Type B pancreatic cell (in vitro differentiated cells): ENCODE data around the gene HS2ST1. TPM values are rescaled to one million over a fixed set of nuclear protein-coding genes. Genes with fewer than 3 reads are reported as not detected.
A peak's percentile ranks its signal among the peaks of the same experiment; 100 is the strongest.

Experiments
- DNase-seq: peaks from one replicate; pipeline ENCODE4 v3.0.0; 2021; ENCODE audit warnings: mixed read lengths; ENCODE audit not compliant: unreplicated experiment; ENCODE audit errors: extremely low spot score
- H3K27ac Mint-ChIP-seq: 2 replicates; pipeline ENCODE4 v1.8.0; 2021; ENCODE audit warnings: mild to moderate bottlenecking, mixed read lengths
- H3K27me3 Mint-ChIP-seq: 2 replicates; pipeline ENCODE4 v1.8.0; 2021; ENCODE audit warnings: mixed read lengths
- H3K36me3 Mint-ChIP-seq: 2 replicates; pipeline ENCODE4 v1.8.0; 2021; ENCODE audit warnings: mixed read lengths
- H3K4me1 Mint-ChIP-seq: one replicate; pipeline ENCODE4 v1.8.0; 2021; ENCODE audit warnings: mixed read lengths; ENCODE audit not compliant: unreplicated experiment
- H3K4me3 Mint-ChIP-seq: 2 replicates; pipeline ENCODE4 v1.8.0; 2021; ENCODE audit warnings: mild to moderate bottlenecking, mixed read lengths
- H3K9me3 Mint-ChIP-seq: 2 replicates; pipeline ENCODE4 v1.8.0; 2021; ENCODE audit warnings: mixed read lengths
- total RNA-seq: library from RNA; stranded (reverse); gene quantifications from 2 replicates; pipeline ENCODE4 v1.2.1, GENCODE V29; 2021; ENCODE audit warnings: low replicate concordance
- TF ChIP-seq, protein P1 (sequence below): fragments of 200-600 bp; sonication (generic); conservative IDR thresholded peaks from 2 replicates; pipeline ENCODE4 v1.5.0; 2021; ENCODE audit warnings: antibody characterized with exemption, mild to moderate bottlenecking

HS2ST1 gene
- total RNA-seq, 1 donor from 2014 or later: 40.3 TPM

DNA sequence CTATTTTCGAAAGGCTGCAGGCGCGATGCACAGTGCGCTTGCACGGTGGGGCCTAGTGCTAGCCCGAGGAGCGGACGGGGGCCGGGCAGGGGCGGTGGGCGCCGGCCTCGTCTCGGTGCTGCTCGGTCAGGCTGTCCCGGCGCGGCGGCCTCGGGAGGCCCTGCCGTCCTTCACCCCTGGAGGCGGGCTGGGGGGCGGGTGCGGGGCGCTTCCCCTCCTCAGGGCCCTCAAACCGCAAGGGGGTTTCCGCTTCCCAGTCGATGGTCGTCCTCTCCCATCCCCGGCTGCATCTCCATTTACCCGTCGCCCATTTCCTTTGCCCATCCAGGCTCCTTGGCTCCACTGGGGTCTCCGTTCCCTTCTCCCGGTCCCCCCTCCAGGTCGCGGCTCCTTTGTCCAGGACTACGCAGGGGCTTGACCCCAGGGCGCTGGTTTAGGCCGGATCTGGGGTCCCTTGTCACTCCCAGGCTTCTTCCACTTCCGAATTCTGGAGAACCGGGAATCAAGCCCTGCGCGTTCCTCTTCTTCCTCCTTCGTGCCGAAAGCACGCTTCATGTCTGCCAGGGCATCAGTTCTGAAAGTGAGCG, 217.9 kb downstream of the HS2ST1 start:
- Mint-ChIP-seq H3K4me3 (peak overlapping the region; percentile 83), H3K4me1 (peaks cover 17% of the 10 kb centered on the region), H3K36me3 (no peaks in the 10 kb centered on the region), H3K27me3 (peaks cover 25% of the 10 kb centered on the region), H3K27ac (no peak overlapping the region), H3K9me3 (no peaks in the 10 kb centered on the region)
- TF ChIP-seq, protein P1, sequence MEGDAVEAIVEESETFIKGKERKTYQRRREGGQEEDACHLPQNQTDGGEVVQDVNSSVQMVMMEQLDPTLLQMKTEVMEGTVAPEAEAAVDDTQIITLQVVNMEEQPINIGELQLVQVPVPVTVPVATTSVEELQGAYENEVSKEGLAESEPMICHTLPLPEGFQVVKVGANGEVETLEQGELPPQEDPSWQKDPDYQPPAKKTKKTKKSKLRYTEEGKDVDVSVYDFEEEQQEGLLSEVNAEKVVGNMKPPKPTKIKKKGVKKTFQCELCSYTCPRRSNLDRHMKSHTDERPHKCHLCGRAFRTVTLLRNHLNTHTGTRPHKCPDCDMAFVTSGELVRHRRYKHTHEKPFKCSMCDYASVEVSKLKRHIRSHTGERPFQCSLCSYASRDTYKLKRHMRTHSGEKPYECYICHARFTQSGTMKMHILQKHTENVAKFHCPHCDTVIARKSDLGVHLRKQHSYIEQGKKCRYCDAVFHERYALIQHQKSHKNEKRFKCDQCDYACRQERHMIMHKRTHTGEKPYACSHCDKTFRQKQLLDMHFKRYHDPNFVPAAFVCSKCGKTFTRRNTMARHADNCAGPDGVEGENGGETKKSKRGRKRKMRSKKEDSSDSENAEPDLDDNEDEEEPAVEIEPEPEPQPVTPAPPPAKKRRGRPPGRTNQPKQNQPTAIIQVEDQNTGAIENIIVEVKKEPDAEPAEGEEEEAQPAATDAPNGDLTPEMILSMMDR: no peak
- no peak for DNase-seq

DNA sequence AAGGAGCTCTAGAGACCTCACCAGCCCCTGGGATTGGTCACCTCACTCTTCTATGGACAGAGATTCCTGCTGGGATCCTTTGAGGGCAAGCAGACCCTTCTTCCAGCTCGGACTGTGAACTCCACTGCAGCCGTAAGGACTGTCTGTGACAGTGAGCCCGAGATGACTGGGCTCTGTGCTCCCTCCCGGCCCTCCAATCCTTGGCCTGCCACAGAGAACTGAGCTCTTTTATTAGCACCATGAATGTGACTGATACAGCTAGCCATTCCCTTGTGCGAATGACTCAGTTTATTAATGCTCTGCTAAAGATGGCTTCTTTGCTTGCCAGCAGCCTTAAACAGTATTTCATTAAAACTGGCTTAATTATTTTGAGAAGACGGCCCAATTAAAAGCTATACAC, 219.6 kb downstream of the HS2ST1 start:
- DNase-seq: no peak
- TF ChIP-seq, protein P1: no peak
- Mint-ChIP-seq H3K36me3 (no peaks in the 10 kb centered on the region), H3K4me1 (peaks cover 17% of the 10 kb centered on the region), H3K9me3 (no peaks in the 10 kb centered on the region), H3K27ac (peak overlapping the region; percentile 22), H3K27me3 (peaks cover 30% of the 10 kb centered on the region), H3K4me3 (no peak overlapping the region)

DNA sequence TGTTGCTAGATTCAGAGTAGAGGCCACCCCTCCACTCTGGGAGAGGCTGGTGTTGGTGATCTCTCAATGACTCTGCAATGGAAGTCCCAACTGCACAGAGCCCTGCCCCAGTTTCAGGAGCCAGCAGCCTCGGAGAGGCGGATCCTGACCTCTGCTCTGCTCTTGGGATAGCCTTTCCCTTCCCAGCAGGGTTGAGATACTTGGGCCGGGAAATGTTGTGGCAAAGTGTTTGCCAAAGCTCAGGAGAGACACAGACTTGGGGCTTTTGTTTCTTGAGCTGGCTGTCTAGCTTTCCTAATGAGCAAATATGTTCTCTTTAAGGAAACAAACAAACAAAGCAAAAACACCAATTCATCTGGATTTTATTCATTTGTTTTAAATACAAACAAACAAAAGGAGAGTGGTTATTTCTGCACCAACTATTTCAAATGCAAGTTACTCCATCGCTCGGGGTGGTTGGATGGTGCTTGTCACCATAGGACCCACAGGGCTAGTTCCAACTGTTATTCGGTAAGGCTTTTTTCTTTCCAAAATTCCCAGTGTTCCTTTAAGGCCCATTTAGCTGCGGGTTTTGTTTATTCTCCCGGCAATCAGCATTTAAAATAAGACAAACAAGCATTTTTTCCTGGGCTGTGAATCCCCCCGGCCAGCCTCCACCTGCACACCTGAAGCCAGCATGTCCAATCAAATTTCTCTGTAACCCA, 220.3 kb downstream of the HS2ST1 start:
- H3K27me3 Mint-ChIP-seq: peaks cover 30% of the 10 kb centered on the region
- no peaks in the 10 kb centered on the region for H3K36me3 Mint-ChIP-seq
- no peak overlapping the region for H3K4me3 Mint-ChIP-seq
- TF ChIP-seq, protein P1: no peak
- no peak overlapping the region for H3K27ac Mint-ChIP-seq
- no peak for DNase-seq
- peaks cover 11% of the 10 kb centered on the region for H3K4me1 Mint-ChIP-seq
- peaks cover 2% of the 10 kb centered on the region for H3K9me3 Mint-ChIP-seq

DNA sequence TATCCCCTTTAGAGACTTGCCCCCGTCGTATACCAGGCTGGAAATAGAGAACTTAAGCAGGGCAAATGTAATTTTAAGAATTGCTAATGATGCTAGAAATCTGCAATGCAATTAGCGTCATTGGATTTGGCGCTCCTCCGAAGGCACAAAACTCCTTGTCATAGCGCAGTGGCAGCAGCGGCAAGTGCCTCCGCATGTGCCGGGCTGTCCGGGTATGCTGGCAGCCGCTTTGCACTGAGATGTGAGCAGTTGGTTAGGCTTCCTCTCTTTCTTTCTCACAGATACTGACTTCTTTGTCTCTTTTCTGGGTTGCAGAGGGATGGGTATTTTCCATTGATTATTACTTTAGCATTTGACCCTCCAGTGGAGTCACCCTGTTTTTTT, 220.9 kb downstream of the HS2ST1 start:
- Mint-ChIP-seq H3K4me3 (no peak overlapping the region), H3K27ac (no peak overlapping the region), H3K9me3 (peaks cover 4% of the 10 kb centered on the region), H3K27me3 (peaks cover 30% of the 10 kb centered on the region), H3K4me1 (peaks cover 10% of the 10 kb centered on the region), H3K36me3 (no peaks in the 10 kb centered on the region)
- no peak for DNase-seq
- TF ChIP-seq, protein P1: no peak

DNA sequence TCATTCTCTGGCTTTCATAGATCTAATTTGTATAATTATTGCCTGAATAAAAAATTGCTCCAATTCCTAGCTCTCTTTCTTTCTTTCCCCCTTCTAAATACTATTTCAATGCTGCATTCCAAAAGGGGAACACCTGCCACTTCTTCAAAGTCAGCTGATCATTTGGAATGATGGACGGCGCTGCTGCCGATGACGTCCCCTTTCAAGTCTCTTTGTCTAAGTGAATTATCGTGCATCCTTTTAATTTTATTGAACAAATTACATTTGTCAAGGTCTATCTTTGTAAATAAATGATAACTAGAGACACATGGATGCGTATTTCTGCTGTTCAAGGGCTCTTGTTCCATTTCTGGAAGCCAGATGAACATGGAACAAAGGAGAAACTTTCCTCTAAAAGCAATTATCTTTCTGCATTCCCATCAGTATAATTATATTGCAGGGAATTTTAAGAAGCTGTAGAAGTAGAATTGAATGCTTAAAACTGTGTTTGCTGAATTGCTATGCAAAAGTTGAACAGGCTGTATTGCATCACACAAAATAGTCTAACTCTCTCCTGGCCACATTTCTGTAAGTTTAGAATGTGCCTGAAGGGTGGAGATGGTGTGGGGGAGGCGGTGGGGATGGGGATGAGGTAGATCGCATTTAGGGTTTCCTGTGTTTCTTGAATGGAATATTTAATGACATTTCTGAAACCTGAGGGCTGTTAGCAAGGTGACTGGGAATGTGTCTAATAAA, 222.3 kb downstream of the HS2ST1 start:
- H3K27ac Mint-ChIP-seq: peak overlapping the region; percentile 13
- no peak overlapping the region for H3K4me3 Mint-ChIP-seq
- no peaks in the 10 kb centered on the region for H3K36me3 Mint-ChIP-seq
- H3K27me3 Mint-ChIP-seq: peaks cover 30% of the 10 kb centered on the region
- peaks cover 11% of the 10 kb centered on the region for H3K9me3 Mint-ChIP-seq
- TF ChIP-seq, protein P1: no peak
- peaks cover 6% of the 10 kb centered on the region for H3K4me1 Mint-ChIP-seq
- no peak for DNase-seq
